SU-DHL-6 (cell line): ENCODE results near the gene RPL35A.

Experiments
- CTCF ChIP-seq: fragments of 200-600 bp; sonication (generic); IDR thresholded peaks from one replicate; pipeline ENCODE4 v1.5.1; 2017; ENCODE audit warnings: antibody characterized with exemption, mild to moderate bottlenecking, low read length, moderate library complexity; ENCODE audit not compliant: insufficient read depth, poor library complexity, severe bottlenecking
- EZH2phosphoT487 ChIP-seq: fragments of 200-600 bp; sonication (generic), shearing (Covaris generic); conservative IDR thresholded peaks from 2 replicates; pipeline ENCODE4 v1.6.1; 2018; ENCODE audit warnings: mild to moderate bottlenecking, antibody characterized with exemption, low read length, moderate library complexity, mixed read lengths

GRCh38 chr3:197940745-197941384 is 9.1 kb upstream of the RPL35A start:
- TF ChIP-seq CTCF (no peak), EZH2phosphoT487 (no peak)
